DMS114 treated with DMSO at 0.1 percent for 48 hours (cell line): Measurements from ENCODE around the gene MUC16.

Experiments
- DNase-seq: peaks from one replicate; lab custom pipeline; 2025; ENCODE audit not compliant: unreplicated experiment; lab: John Stamatoyannopoulos, UW

The MUC16 gene

GRCh38 chr19:9010693-9011092 lies 484 bp upstream of the MUC16 start:
- no peak for DNase-seq

DNA sequence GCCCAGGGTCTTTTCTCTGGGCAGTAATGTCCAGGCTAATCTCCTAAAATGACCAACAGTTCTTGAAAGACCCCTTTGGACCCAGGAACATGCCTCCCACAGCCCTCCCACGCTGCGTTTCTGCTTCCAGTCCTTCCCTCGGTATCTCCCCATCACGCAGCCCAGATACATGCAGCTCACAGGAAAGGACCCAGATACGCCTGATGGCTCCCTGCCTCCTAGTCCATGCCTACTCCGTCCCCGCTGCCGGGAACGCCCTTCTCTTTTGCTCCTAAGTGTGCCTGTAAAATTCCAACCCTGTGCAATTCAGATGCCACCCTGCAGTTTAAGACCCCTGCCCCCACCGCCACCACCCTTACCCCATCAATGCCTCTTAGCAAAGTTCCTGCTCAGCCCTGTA lies 778 bp downstream of the MUC16 start:
- DNase-seq, result no peak

DNA sequence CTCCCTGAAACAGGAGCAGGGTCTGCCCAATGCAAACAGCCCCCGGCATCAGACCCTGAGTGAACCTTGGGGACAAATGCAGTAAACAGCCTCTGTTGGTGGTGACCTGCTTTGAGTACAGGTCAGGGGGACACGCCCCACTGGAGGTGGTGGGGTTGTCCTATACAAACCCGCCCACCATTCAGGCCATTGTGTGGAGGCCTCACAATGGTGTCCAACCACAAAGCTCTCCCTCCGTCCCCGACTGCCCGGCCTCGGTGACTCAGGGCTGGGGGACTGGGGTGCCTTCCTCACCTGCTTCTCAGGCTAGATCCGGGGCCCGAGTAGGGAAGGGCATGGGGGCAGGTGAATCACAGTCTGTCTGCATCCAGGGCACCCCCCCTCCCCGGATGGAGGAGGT lies 1.5 kb downstream of the MUC16 start:
- DNase-seq, result no peak

DNA sequence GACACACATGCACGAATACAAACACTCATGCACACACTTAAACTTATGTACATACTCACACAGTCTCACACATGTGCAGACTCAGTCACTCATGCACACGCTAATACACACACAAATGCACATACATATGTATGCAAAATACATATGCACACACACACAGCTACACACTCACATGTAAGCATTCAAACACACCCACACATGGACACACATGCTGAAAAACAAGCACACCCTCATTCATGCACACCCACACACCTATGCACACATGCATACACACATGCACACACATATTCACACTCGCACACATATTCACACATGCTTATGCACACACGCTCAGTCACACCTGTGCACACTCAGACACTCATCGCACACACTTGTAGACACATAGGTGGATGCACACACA lies 9.3 kb downstream of the MUC16 start:
- no peak for DNase-seq

DNA sequence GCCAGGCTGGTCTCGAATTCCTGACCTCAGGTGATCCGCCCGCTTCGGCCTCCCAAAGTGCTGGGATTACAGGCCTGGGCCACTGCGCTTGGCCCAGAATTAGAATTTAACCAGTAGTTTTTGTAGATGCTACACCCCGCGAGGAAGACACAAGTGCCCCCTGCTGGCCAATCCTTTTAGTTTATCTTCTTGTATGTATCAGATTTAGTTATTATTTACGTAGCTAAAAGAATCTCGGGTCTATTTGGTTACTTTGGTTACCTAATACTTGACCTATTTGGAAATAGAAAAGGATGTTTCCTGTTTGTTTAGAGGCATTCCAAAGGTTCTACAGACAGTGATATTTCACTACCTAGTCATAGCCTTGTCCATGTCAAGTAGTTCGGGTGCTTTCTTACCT lies 22.0 kb downstream of the MUC16 start:
- DNase-seq, result no peak

DNA sequence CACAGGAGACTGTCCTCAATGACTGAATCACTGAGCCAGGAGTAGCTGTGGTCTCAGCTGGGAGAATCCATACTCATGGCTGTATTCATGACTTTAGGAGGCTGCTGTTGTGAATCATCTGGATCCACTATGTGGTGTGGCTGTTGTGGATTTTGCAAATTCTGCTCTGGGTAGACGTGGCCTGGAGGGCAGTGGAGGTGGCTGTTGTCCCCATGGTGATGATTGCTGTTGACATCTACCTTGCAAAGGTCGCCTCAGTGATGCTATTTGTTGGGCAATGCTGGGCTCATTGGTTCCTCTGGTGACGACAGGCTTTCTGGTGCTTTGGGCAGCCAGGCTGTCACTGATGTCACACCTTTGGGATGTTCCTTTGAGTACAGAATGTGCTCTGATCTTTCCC lies 23.9 kb downstream of the MUC16 start:
- no peak for DNase-seq

DNA sequence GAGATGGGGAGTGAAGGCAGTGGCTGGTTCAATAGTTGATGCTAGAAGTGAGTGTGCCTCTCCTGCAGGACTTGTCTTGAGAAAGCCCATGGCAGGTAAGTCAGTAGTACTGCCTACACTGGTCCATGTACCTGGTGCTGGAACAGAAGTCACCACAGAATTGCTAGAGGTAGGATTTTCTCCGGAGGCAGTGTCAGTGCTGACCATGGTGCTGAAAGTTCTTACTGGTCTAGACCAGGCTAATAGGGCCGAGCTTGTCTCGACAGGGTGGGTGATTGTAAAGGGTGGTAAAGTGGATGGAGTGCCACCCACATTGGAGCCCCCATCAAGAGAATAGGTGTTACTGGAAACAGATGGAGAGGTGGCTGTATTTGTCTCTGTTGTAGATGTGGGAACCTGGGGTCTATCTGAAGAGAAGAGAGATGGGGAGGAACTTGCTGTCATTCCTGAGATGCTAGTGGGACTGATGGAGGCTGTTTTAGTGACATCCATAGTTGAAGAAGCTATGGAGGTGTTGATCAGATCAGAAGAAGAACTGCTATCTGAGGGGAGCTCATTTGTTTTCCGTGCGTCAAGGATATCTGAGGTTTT lies 36.6 kb downstream of the MUC16 start:
- DNase-seq, result no peak

DNA sequence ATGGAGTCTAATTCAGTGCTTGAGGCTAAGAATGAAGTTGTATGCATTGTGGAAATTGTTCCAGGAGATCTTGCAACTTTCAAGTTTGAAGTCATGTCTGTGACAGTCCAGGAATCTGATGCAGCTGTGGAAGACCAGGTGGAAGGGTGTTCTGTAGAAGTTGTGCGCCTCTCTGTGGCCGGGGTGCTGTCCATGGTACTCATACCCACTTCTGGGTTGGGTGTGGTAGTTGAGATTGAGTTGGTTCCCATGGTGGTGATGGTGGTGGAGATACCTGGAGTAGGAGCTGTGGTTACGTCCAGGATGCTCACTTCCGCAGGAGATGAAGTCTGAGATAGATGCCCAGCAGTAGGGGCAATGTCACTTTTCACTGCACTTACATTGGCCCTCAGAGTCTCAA lies 44.3 kb downstream of the MUC16 start:
- no peak for DNase-seq
